Measurements from ENCODE around the gene HERC3. TPM values are rescaled to one million over a fixed set of nuclear protein-coding genes. Genes with fewer than 3 reads are reported as not detected.

HERC3 gene
- total and polyA plus RNA-seq, 4 donors, result 6.2 to 48.0 (median 24.9) TPM

- Histone ChIP-seq H3K27me3 (ENCODE audit: control insufficient read depth in 3 of 3, insufficient read depth in 3 of 3, low read length in 2 of 3) (no peaks in the 10 kb centered on the region), H3K9me3 (ENCODE audit: control insufficient read depth in 4 of 4, insufficient read depth in 3 of 4, low read length in 3 of 4) (no peaks in the 10 kb centered on the region), H3K4me3 (no peak overlapping the region), H3K27ac (ENCODE audit: low read depth in 1 of 2, low read length in 1 of 2) (no peak overlapping the region), H3K9ac (ENCODE audit: insufficient read depth in 1 of 2, low read length in 2 of 2) (no peak overlapping the region), H3K36me3 (ENCODE audit: control insufficient read depth in 4 of 4, insufficient read depth in 4 of 4, low read length in 4 of 4) (peaks cover 11 to 54% (median 25%) of the 10 kb centered on the region in 4 donors), H3K4me1 (ENCODE audit: control insufficient read depth in 5 of 5, insufficient read depth in 5 of 5, low read length in 5 of 5) (peaks cover 0 to 29% (median 8%) of the 10 kb centered on the region in 5 donors)
- TF ChIP-seq, protein P1, sequence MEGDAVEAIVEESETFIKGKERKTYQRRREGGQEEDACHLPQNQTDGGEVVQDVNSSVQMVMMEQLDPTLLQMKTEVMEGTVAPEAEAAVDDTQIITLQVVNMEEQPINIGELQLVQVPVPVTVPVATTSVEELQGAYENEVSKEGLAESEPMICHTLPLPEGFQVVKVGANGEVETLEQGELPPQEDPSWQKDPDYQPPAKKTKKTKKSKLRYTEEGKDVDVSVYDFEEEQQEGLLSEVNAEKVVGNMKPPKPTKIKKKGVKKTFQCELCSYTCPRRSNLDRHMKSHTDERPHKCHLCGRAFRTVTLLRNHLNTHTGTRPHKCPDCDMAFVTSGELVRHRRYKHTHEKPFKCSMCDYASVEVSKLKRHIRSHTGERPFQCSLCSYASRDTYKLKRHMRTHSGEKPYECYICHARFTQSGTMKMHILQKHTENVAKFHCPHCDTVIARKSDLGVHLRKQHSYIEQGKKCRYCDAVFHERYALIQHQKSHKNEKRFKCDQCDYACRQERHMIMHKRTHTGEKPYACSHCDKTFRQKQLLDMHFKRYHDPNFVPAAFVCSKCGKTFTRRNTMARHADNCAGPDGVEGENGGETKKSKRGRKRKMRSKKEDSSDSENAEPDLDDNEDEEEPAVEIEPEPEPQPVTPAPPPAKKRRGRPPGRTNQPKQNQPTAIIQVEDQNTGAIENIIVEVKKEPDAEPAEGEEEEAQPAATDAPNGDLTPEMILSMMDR (IDR thresholded peaks at IDR 0.05; ENCODE audit: control extremely low read depth, extremely low read depth), result no peak
- no peak for ATAC-seq (ENCODE audit: insufficient read depth, low FRiP score)
- DNase-seq, result no peak
- 95 to 97% methylated on average over 5 of the region's 5 CpGs for WGBS, 2 donors
These were observed 140.6 kb downstream of the HERC3 start for GRCh38 chr4:88732714-88733368.

DNA sequence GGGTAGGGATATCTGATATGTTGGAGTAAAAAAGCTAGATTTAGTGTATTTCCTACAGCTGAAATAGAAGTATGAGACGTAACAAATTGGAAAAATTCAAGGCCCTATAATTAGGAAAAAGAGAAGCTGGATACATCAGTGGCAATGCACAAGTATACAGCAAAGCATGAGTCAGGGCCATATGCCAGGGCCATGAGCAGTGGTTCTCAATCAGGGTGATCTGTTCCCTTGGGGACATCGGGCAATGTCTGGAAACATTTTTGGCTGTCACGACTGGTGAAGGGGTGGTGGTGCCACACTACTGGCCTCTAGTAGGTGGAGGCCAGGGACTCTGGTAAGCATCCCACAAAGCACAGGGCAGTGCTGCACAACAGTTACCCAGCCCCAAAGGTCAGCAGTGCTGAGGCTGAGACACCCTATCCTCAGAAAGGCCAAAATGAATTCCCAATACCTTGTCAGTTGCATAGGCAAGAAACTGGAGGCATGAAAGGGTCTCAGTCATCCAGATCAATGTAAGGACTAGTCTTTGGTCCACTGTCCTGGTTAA is 142.2 kb downstream of the HERC3 start:
- WGBS, 2 donors, result 81 to 85% methylated on average over 3 of the region's 3 CpGs
- ATAC-seq (ENCODE audit: insufficient read depth, low FRiP score) (no peak), DNase-seq (no peak)
- H3K27ac ChIP-seq (ENCODE audit: low read depth in 1 of 2, low read length in 1 of 2), result no peak overlapping the region
- H3K36me3 ChIP-seq (ENCODE audit: control insufficient read depth in 4 of 4, insufficient read depth in 4 of 4, low read length in 4 of 4), result peaks cover 11 to 56% (median 23%) of the 10 kb centered on the region in 4 donors
- no peaks in the 10 kb centered on the region for H3K27me3 ChIP-seq (ENCODE audit: control insufficient read depth in 3 of 3, insufficient read depth in 3 of 3, low read length in 2 of 3)
- H3K9me3 ChIP-seq (ENCODE audit: control insufficient read depth in 4 of 4, insufficient read depth in 3 of 4, low read length in 3 of 4), result no peaks in the 10 kb centered on the region
- H3K4me3 ChIP-seq, result no peak overlapping the region
- H3K9ac ChIP-seq (ENCODE audit: insufficient read depth in 1 of 2, low read length in 2 of 2), result no peak overlapping the region
- H3K4me1 ChIP-seq (ENCODE audit: control insufficient read depth in 5 of 5, insufficient read depth in 5 of 5, low read length in 5 of 5), result peaks cover 0 to 29% (median 13%) of the 10 kb centered on the region in 5 donors
- TF ChIP-seq, protein P1 (IDR thresholded peaks at IDR 0.05; ENCODE audit: control extremely low read depth, extremely low read depth), result no peak

DNA sequence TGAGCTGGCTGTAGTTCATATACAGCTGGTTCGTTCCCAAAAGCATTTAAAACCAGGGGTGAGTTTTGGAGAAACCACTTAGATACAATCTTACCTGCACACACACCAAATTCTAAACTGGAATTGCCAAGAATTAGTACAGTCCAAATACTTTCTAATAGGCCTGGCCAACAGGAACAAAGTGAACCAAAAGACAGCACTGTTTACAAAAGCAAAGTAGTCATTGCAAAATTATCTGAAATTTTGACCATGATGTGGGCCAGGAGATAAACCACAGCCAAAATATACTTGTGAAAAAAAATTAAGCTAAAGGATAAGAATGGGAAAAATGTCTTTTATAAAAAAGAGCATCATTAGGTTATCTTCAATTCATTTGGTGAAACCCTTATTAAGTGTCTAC is 143.3 kb downstream of the HERC3 start:
- Histone ChIP-seq H3K27me3 (ENCODE audit: control insufficient read depth in 3 of 3, insufficient read depth in 3 of 3, low read length in 2 of 3) (no peaks in the 10 kb centered on the region), H3K4me1 (ENCODE audit: control insufficient read depth in 5 of 5, insufficient read depth in 5 of 5, low read length in 5 of 5) (peaks cover 0 to 29% (median 13%) of the 10 kb centered on the region in 5 donors), H3K4me3 (no peak overlapping the region), H3K27ac (ENCODE audit: low read depth in 1 of 2, low read length in 1 of 2) (no peak overlapping the region), H3K9me3 (ENCODE audit: control insufficient read depth in 4 of 4, insufficient read depth in 3 of 4, low read length in 3 of 4) (no peaks in the 10 kb centered on the region), H3K36me3 (ENCODE audit: control insufficient read depth in 4 of 4, insufficient read depth in 4 of 4, low read length in 4 of 4) (peaks cover 7 to 54% (median 20%) of the 10 kb centered on the region in 4 donors), H3K9ac (ENCODE audit: insufficient read depth in 1 of 2, low read length in 2 of 2) (no peak overlapping the region)
- WGBS, 2 donors, result 65 to 86% methylated on average over 1 of the region's 1 CpG
- DNase-seq (peak in 2 of 3 donors; percentile 60 to 65), ATAC-seq (ENCODE audit: insufficient read depth, low FRiP score) (no peak)
- TF ChIP-seq, protein P1 (IDR thresholded peaks at IDR 0.05; ENCODE audit: control extremely low read depth, extremely low read depth), result no peak
